ENCODE data around the gene STX8.

The STX8 gene

GRCh38 chr17:9226794-9227135 lies 348.9 kb downstream of the STX8 start:
- DNase-seq (ENCODE audit: low read depth) = no peak

DNA sequence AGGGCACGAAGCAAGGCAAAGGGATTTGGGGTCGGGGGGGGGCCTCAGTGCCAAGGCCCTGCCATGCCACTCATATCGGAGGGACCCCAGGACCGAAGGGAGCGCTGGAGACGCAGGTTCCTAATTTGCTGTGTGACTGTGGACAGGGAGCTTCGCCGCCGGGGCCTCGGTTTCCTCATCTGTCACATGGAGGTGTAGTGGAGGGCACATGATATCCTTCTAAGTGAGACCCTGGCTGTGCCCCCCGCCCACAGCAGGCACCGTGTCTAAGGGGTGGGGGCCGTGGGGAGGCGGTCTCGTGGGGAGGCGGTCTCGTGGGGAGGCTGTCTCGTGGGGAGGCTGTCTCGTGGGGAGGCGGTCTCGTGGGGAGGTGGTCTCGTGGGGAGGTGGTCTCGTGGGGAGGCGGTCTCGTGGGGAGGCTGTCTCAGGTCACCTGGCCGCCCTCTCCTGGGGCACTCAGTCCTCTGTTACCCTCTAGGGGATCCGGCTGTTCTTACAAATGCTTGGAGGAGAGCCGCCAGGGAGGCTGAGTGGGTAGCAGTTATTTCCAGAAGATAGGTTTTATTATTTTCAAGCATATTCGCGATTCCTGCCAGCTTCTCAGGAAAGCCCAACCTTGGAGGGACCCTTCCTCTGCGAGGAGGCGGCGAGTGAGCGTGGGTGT lies 349.4 kb downstream of the STX8 start:
- DNase-seq (ENCODE audit: low read depth) = no peak

- DNase-seq (ENCODE audit: low read depth) = no peak
Observed at GRCh38 chr17:9225305-9226101, 350.1 kb downstream of the STX8 start.

GRCh38 chr17:9224485-9224884 lies 351.1 kb downstream of the STX8 start:
- DNase-seq (ENCODE audit: low read depth) = no peak

- DNase-seq (ENCODE audit: low read depth) = no peak
Observed at GRCh38 chr17:9223531-9223930, 352.1 kb downstream of the STX8 start.

DNA sequence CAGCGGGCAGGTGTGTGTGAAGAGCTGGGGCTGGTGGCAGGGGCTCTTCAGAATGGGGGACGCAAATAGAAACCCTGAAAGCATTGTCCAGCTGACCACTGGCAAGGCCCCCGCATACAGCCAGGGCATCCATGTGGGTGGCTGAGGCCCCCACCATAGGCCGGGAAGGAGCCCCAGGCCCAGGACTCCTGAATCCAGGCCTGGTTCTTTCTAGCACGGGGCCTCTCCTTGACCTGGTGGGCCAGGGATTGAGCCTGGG lies 353.8 kb downstream of the STX8 start:
- DNase-seq (ENCODE audit: low read depth) = no peak

- DNase-seq (ENCODE audit: low read depth) = no peak
Observed at GRCh38 chr17:9221147-9221921, 354.3 kb downstream of the STX8 start.

DNA sequence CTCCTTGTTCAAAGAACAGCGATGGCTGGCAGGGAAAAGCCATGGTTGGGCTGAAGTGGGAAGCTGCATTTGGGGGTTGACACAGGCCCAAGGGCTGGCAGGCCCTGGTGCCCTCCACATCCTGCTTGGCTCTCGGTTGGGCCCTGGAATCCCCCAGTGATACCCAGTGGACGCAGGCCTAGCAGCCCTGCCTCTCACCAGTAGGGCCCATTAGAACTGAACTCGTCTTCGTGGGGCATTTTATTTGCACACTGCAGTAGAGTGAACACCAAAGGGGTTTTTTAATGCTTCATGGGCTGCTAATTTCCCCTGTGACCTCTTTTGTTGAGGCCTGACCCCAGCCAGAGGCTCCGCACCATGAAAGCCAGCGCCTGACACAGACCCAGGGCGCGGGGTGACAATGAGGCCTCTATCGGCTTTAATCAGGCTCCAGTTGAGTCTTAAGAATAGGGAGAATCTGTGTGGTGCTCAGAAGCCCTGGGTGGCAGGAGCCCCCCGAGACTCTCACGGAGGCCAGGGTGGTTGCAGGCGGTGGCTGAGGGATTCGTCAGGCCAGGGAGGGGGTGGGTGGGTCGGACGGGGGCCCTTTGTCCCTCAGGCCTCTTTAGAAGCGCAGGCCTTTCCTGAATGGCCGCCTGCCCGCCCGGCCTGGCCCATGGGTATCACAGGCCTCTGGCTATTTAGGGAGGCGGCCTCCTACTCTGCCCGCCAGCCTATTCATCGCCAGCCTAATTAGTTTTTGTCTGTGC lies 355.0 kb downstream of the STX8 start:
- DNase-seq (ENCODE audit: low read depth) = no peak

GRCh38 chr17:9219631-9220397 lies 355.8 kb downstream of the STX8 start:
- DNase-seq (ENCODE audit: low read depth) = no peak

- DNase-seq (ENCODE audit: low read depth) = no peak
Observed at GRCh38 chr17:9218911-9219310, 356.7 kb downstream of the STX8 start.

GRCh38 chr17:9218064-9218635 lies 357.5 kb downstream of the STX8 start:
- no peak for DNase-seq (ENCODE audit: low read depth)

DNA sequence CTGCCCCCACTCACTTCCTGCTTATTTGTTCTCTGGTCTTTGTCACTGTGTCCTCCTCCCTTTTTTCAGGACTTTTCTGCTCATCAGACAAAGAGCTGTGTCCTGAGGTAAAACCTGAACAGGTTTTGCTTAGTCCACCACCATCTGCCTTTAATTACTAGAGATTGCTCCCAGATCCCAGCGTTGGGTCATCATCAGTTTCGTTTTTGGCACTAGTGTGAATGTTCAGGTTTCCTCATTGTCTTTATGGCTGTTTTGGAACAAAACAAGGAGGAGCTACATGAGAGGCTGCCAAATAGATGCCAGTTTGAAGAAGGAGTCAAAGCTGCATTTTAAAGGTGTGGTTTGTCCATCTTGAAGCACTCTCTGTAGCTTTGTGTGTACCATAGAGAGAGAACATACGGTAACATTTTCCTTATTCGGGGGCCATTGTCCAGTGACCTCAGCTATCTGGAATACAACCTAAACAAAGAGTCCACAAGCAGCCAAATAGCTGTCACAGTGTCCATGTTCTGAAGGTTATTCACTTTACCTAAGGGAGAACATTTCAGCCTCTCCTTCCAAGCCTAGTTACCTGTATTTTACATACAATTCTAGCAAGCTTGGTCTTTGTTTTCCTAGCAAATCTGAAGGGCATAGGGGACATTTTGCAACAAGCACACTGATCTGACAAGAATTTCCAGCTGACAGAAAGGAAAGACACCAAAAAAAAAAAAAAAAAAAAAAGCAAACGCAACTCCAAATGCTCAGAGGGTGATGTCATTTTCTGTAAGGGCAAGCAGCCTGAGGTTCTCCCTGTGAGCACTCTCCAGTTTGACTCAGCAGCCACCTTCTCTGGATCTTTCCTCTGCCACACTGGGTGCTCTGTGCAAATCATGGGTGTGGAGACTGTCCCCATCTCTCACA lies 358.2 kb downstream of the STX8 start:
- no peak for DNase-seq (ENCODE audit: low read depth)

GRCh38 chr17:9215465-9215864 lies 360.2 kb downstream of the STX8 start:
- DNase-seq (ENCODE audit: low read depth) = no peak

- no peak for DNase-seq (ENCODE audit: low read depth)
Observed at GRCh38 chr17:9213303-9213640, 362.3 kb downstream of the STX8 start.

DNA sequence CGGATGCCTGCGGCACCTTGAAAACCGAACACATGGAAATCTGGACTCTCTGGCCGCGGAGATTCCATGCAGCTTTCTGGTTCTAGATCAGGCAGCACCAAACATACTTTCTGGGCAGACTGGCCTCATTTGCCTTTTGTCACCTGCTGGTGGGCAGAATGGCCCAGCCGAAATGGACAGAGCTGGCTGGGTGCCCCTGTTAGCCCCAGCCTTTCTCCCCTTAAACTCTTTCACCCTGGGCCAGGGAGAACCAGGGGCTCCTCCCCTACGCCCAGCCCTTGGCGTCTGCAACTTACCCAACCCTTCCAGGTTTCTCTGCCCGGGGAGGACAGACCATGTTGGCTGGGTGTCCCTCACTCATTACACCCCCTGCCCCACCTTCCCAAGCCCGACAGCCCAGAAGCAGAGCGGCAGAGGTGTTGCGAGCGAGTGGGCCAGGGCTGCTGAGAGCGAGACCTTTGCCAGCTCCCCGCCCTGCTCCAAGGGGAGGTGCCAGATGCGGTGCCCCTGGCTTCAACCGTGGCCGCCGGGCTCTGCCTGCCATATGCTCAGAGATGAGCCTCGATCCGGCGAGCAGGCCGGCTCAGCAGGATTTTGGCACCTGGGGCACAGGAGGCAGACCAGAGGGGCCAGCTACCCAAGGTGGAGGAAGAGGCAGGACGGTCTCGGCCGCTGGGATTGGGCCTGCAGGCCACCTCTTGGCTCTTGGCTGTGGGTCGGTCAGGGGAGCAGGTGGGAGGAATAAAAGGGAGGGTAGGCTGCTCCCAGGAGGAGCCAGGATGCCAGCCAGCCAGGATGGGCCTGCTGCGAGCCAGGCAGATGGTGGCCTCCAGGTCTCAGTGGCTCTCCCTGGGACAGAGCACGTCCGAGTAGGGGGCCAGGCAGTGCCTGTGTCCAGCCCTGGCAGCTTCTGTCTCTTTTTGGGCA lies 363.0 kb downstream of the STX8 start:
- no peak for DNase-seq (ENCODE audit: low read depth)

DNA sequence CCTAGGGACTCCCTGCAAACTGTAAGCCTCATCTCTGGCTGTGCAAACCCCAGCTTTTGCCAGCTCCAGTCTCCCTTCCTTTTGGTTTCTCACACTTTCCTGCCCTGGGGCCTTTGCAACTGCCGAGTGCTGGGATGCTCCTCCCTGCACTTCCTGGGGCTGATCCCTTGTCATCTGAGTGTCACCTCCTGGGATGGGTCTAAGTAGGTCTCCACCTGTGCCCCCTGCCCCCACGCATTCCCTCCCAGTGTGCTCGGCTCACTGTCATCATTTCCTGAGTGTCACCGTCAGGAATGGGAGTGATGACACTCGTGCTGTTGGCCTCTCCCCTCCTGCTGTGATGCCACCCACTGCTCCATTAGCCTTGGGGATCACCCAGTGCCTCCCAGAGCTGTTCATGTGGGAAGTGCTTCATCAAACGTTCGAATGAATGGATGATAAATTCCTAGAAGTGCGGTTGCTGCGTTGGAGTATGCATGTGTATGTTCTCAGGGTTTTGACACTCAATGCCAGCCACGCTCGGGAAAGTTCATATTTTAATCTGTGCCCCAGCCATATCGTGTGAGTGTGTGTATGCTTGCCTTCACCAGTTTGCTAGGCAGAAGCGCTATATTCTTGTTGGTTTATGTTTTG lies 364.4 kb downstream of the STX8 start:
- DNase-seq (ENCODE audit: low read depth) = no peak

- no peak for DNase-seq (ENCODE audit: low read depth)
Observed at GRCh38 chr17:9209781-9210370, 365.7 kb downstream of the STX8 start.

GRCh38 chr17:9209347-9209746 lies 366.3 kb downstream of the STX8 start:
- no peak for DNase-seq (ENCODE audit: low read depth)
